Endothelial cell of umbilical vein (primary cell): ENCODE measurements around the gene LTBP2. TPM values are rescaled to one million over a fixed set of nuclear protein-coding genes. Genes with fewer than 3 reads are reported as not detected.

Experiments used
- BruUV-seq: library from RNA; stranded (reverse); fragments of 400-500 nt; replicated peaks from 2 replicates; lab custom pipeline; 2021; lab: Mats Ljungman, UMichigan
- CTCF ChIA-PET: fragments of 300-600, 350-600 bp; sonication (Branson Sonifier 250); formaldehyde crosslinking; loops from one replicate; lab custom pipeline; 2021; ENCODE audit warnings: antibody characterized with exemption, inconsistent platforms; lab: Charles Lee
- POLR2A ChIA-PET: fragments of 300-600, 350-600 bp; sonication (Branson Sonifier 250); formaldehyde crosslinking; loops from one replicate; lab custom pipeline; 2021; ENCODE audit warnings: antibody characterized with exemption, inconsistent platforms; lab: Charles Lee
- DNase-seq: peaks from one replicate; pipeline ENCODE4 v3.0.0-alpha.2; 2011; ENCODE audit warnings: low read depth, low spot score
- FAIRE-seq: peaks from 2 replicates; lab custom pipeline; 2011; peaks lifted over from hg19 to GRCh38; lab: Jason Lieb, UNC
- H2AFZ ChIP-seq: 2 replicates; pipeline ENCODE4 v1.6.0; 2012; ENCODE audit warnings: low read depth, low read length, control low read depth, inconsistent platforms
- H3K27ac ChIP-seq: 2 replicates; pipeline ENCODE4 v1.5.1; 2011; ENCODE audit warnings: low read depth, mild to moderate bottlenecking, control low read depth, low read length, moderate library complexity; ENCODE audit not compliant: insufficient read depth
- H3K27me3 ChIP-seq, 2 experiments: 2 replicates each; pipeline versions ENCODE4 v1.6.0 to v1.6.1; 2011; ENCODE audit warnings: low read length in 2 of 2, mixed read lengths in 1 of 2; ENCODE audit not compliant: control insufficient read depth in 2 of 2, insufficient read depth in 2 of 2
- H3K36me3 ChIP-seq, 2 experiments: 2 replicates in 1 of 2; 3 replicates in 1 of 2; pipeline ENCODE4 v1.5.1; 2011; ENCODE audit warnings: low read length in 2 of 2, mild to moderate bottlenecking in 1 of 2, moderate library complexity in 1 of 2; ENCODE audit not compliant: control insufficient read depth in 2 of 2, insufficient read depth in 2 of 2; ENCODE audit errors: extremely low read depth in 1 of 2
- H3K4me1 ChIP-seq: 3 replicates; pipeline ENCODE4 v1.5.1; 2011; ENCODE audit warnings: mild to moderate bottlenecking, low read length; ENCODE audit not compliant: control insufficient read depth, insufficient read depth; ENCODE audit errors: extremely low read depth
- H3K4me2 ChIP-seq: 2 replicates; pipeline ENCODE4 v1.6.1; 2011; ENCODE audit warnings: low read length, control low read depth, mixed read lengths; ENCODE audit not compliant: insufficient read depth
- H3K4me3 ChIP-seq, 3 experiments: fragments of 200-600 bp in 1 of 3; sonication (generic), shearing (Covaris generic) in 1 of 3; replicated peaks in 1 of 3; 2 replicates each; pipeline ENCODE4 v1.5.1; 2011 to 2016; ENCODE audit warnings: control low read depth in 3 of 3, low read length in 3 of 3, mild to moderate bottlenecking in 2 of 3, inconsistent platforms in 1 of 3, low read depth in 1 of 3, moderate library complexity in 1 of 3; ENCODE audit not compliant: insufficient read depth in 1 of 3
- H3K79me2 ChIP-seq: 2 replicates; pipeline ENCODE4 v1.6.0; 2012; ENCODE audit warnings: low read length, inconsistent platforms; ENCODE audit not compliant: control insufficient read depth, insufficient read depth
- H3K9ac ChIP-seq: replicated peaks from 2 replicates; pipeline ENCODE3; 2011; ENCODE audit warnings: low read length, control low read depth; ENCODE audit not compliant: insufficient read depth; ENCODE audit errors: extremely low read depth
- H3K9me1 ChIP-seq: replicated peaks from 3 replicates; pipeline ENCODE4 v1.6.0; 2011; ENCODE audit warnings: mild to moderate bottlenecking, low read length; ENCODE audit not compliant: control insufficient read depth, insufficient read depth; ENCODE audit errors: extremely low read depth
- H3K9me3 ChIP-seq: replicated peaks from 2 replicates; pipeline ENCODE4 v1.5.1; 2012; ENCODE audit warnings: low read length, inconsistent platforms; ENCODE audit not compliant: control insufficient read depth, insufficient read depth
- H4K20me1 ChIP-seq: replicated peaks from 2 replicates; pipeline ENCODE3; 2011; ENCODE audit warnings: mild to moderate bottlenecking, low read length; ENCODE audit not compliant: control insufficient read depth, insufficient read depth; ENCODE audit errors: extremely low read depth
- EZH2 ChIP-seq: IDR thresholded peaks from 2 replicates; pipeline ENCODE4 v1.6.1; 2012; ENCODE audit warnings: borderline replicate concordance, low read depth, mild to moderate bottlenecking, moderate library complexity, low read length, inconsistent platforms; ENCODE audit not compliant: severe bottlenecking
- FOS ChIP-seq: IDR thresholded peaks from 2 replicates; pipeline ENCODE4 v1.6.1; 2011; ENCODE audit warnings: mild to moderate bottlenecking, low read length, moderate library complexity, borderline replicate concordance; ENCODE audit not compliant: insufficient read depth
- GATA2 ChIP-seq: IDR thresholded peaks from 2 replicates; pipeline ENCODE4 v1.7.0; 2011; ENCODE audit warnings: low read depth, mild to moderate bottlenecking, moderate library complexity, mixed read lengths, low read length; ENCODE audit not compliant: insufficient read length, insufficient read depth
- JUN ChIP-seq: IDR thresholded peaks from 2 replicates; pipeline ENCODE4 v1.6.1; 2011; ENCODE audit warnings: borderline replicate concordance, low read depth; ENCODE audit not compliant: insufficient read length, insufficient read depth
- MYC ChIP-seq: IDR thresholded peaks from one replicate; pipeline ENCODE4 v1.6.1; 2011; ENCODE audit warnings: mild to moderate bottlenecking, low read depth, low read length
- POLR2A ChIP-seq: IDR thresholded peaks from 2 replicates; pipeline ENCODE4 v1.6.1; 2012; ENCODE audit warnings: low read depth, mild to moderate bottlenecking, control low read depth, low read length
- POLR2AphosphoS5 ChIP-seq: IDR thresholded peaks from 2 replicates; pipeline ENCODE4 v1.6.1; 2012; ENCODE audit warnings: low read depth, mild to moderate bottlenecking, control low read depth, low read length, moderate library complexity; ENCODE audit not compliant: insufficient read depth
- dilution Hi-C: fragments of 300-500 bp; cut with MboI; formaldehyde crosslinking; loops from one replicate; pipeline ENCODE4 v1.15.0; 2019; ENCODE audit warnings: low sequenced_read_pairs; ENCODE audit not compliant: extremely low pct_ligation_motif_present
- intact Hi-C: fragments of 100-400 bp; cut with micrococcal nuclease; formaldehyde crosslinking; loops from one replicate; pipeline ENCODE4 v1.10.0; 2022
- polyA plus RNA-seq, 4 experiments: library from polyadenylated mRNA; depleted of rRNA in 3 of 4; stranded (reverse) in 3 of 4; unstranded in 1 of 4; fragments of >200 nt; gene quantifications; 2 replicates each; pipeline versions ENCODE4 v1.2.1 to v1.2.3, GENCODE V29; 2011 to 2012; ENCODE audit warnings: missing spikeins in 1 of 4
- total RNA-seq: library from RNA; stranded (reverse); gene quantifications from 2 replicates; pipeline ENCODE4 v1.2.3, GENCODE V29; 2021
- TF ChIP-seq, protein P1 (sequence below): IDR thresholded peaks from 2 replicates; pipeline ENCODE4 v1.6.1; 2011; ENCODE audit not compliant: insufficient read depth, insufficient read length
- TF ChIP-seq, protein P2 (sequence below), 2 donors: IDR thresholded peaks; 1 replicate in 1 of 2; 2 replicates in 1 of 2; pipeline ENCODE4 v1.5.1; 2011; ENCODE audit warnings: low read length in 2 of 2, mild to moderate bottlenecking in 2 of 2, moderate library complexity in 2 of 2, control low read depth in 1 of 2, inconsistent platforms in 1 of 2, low read depth in 1 of 2; ENCODE audit not compliant: insufficient read depth in 1 of 2; ENCODE audit errors: extremely low read depth in 1 of 2

LTBP2 gene
- total and polyA plus RNA-seq, 2 donors (not counting 3 experiments of a cell fraction or from before 2014, with no cell fraction given): 209 to 268 TPM

DNA sequence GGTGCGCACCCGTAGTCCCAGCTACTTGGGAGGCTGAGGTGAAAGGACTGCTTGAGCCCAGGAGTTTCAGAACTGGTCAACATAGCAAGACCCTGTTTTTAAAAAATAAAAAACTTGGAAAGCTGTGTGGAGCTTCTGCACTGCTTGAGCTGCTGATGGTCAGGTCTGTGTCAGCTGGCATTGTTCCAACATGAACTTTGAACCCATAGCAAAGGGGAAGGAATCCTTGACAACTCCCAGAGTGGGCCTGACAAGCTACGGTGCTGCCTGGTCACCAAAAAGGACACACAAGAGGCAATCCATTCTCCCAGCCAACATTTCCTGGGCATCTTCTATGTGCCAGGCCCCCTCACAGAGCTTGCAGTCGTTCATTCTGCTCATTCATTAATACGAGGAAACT lies 16.4 kb upstream of the LTBP2 start:
- Histone ChIP-seq H3K4me1 (no peaks in the 10 kb centered on the region), H4K20me1 (no peaks in the 10 kb centered on the region), H3K27me3 (no peaks in the 10 kb centered on the region), H3K27ac (no peak overlapping the region), H3K9me3 (no peaks in the 10 kb centered on the region), H3K79me2 (no peaks in the 10 kb centered on the region), H3K36me3 (no peaks in the 10 kb centered on the region), H3K9me1 (no peaks in the 10 kb centered on the region), H3K4me3 (no peak overlapping the region), H3K9ac (no peak overlapping the region), H2AFZ (no peak overlapping the region), H3K4me2 (no peak overlapping the region)
- TF ChIP-seq, protein P1, sequence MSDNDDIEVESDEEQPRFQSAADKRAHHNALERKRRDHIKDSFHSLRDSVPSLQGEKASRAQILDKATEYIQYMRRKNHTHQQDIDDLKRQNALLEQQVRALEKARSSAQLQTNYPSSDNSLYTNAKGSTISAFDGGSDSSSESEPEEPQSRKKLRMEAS: no peak
- TF ChIP-seq POLR2AphosphoS5 (no peak), MYC (no peak), POLR2A (no peak), FOS (no peak), EZH2 (no peak), JUN (no peak), GATA2 (no peak)
- TF ChIP-seq, protein P2, sequence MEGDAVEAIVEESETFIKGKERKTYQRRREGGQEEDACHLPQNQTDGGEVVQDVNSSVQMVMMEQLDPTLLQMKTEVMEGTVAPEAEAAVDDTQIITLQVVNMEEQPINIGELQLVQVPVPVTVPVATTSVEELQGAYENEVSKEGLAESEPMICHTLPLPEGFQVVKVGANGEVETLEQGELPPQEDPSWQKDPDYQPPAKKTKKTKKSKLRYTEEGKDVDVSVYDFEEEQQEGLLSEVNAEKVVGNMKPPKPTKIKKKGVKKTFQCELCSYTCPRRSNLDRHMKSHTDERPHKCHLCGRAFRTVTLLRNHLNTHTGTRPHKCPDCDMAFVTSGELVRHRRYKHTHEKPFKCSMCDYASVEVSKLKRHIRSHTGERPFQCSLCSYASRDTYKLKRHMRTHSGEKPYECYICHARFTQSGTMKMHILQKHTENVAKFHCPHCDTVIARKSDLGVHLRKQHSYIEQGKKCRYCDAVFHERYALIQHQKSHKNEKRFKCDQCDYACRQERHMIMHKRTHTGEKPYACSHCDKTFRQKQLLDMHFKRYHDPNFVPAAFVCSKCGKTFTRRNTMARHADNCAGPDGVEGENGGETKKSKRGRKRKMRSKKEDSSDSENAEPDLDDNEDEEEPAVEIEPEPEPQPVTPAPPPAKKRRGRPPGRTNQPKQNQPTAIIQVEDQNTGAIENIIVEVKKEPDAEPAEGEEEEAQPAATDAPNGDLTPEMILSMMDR (IDR thresholded peaks at IDR 0.05; ENCODE audit: extremely low read depth in 1 of 2, insufficient read depth in 1 of 2, low read depth in 1 of 2, low read length in 2 of 2): no peak
- no TSS peak for BruUV-seq
- intact Hi-C loops: no loop called here
- DNase-seq (no peak), FAIRE-seq (no peak)
- ChIA-PET POLR2A (no interaction called here), CTCF (interaction anchor here (0.8 to 1.5 kb wide), 3 partner anchors 8 to 19 kb away, joined by 3 to 4 read pairs (median 3); partner anchors contain the start of gene LTBP2)
- dilution Hi-C loops: no loop called here
